ENCODE results near the gene ZNF76.

ZNF76 gene

DNA sequence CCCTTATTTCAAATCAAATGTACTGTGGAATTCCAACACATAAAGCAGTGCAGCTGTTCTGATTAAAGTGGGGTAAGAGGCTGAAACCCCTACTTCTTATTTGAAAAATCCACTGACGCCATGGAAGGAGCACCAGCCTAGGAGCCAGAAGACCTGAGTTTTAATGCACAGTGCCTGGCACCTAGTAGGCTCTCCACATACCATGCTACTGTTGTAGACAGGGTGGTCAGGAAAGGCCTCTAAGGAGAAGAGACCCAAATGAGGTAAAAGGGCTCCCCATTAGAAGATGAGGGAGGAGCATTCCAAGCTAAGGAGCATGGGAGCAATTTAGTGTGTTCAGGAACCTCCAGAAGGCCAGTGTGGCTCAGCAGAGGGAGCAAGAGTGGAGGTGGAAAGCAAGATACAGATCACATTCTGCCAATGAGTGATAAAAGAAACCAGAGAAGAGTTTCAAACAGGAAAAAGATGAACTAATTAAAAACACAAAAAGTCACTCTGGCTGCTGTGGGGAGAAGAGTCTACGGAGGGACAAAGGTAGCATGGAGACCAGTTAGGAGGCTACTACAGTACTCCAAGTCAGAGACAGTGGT, 11.8 kb upstream of the ZNF76 start:
- no peak overlapping the region for H3K27ac Mint-ChIP-seq
- peaks cover 5% of the 10 kb centered on the region for H3K4me1 Mint-ChIP-seq (ENCODE audit: low read depth)
- H3K9me3 Mint-ChIP-seq (ENCODE audit: low read depth): no peaks in the 10 kb centered on the region
- no peaks in the 10 kb centered on the region for H3K27me3 Mint-ChIP-seq
- H3K36me3 Mint-ChIP-seq: peaks cover 7% of the 10 kb centered on the region
- H3K4me3 Mint-ChIP-seq: no peak overlapping the region

- Mint-ChIP-seq H3K27ac (no peak overlapping the region), H3K9me3 (ENCODE audit: low read depth) (no peaks in the 10 kb centered on the region), H3K27me3 (no peaks in the 10 kb centered on the region), H3K4me3 (no peak overlapping the region), H3K4me1 (ENCODE audit: low read depth) (peaks cover 5% of the 10 kb centered on the region), H3K36me3 (peaks cover 10% of the 10 kb centered on the region)
Observed at GRCh38 chr6:35248300-35248699, 11.2 kb upstream of the ZNF76 start.

DNA sequence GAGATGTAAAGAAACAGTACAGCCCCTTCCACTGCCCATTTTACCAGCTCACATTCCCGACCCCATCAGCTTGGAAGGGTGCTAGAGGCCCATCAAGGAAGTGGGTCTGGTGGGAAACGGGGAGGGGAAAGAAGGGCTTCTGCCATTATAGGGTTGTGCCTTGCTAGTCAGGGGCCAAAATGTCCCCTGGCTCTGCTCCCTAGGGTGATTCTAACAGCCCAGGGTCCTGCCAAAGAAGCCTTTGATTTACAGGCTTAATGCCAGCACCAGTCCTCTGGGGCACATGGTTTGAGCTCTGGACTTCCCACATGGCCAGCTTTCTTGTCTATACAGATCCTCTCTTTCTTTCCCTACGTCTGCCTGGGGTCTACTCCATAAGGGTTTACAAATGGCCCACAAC, 10.6 kb upstream of the ZNF76 start:
- H3K36me3 Mint-ChIP-seq: peaks cover 10% of the 10 kb centered on the region
- no peaks in the 10 kb centered on the region for H3K9me3 Mint-ChIP-seq (ENCODE audit: low read depth)
- no peaks in the 10 kb centered on the region for H3K27me3 Mint-ChIP-seq
- no peak overlapping the region for H3K27ac Mint-ChIP-seq
- no peak overlapping the region for H3K4me3 Mint-ChIP-seq
- peaks cover 5% of the 10 kb centered on the region for H3K4me1 Mint-ChIP-seq (ENCODE audit: low read depth)

GRCh38 chr6:35251949-35252348, 7.6 kb upstream of the ZNF76 start:
- Mint-ChIP-seq H3K27me3 (no peaks in the 10 kb centered on the region), H3K27ac (no peak overlapping the region)

GRCh38 chr6:35253249-35253648, 6.3 kb upstream of the ZNF76 start:
- Mint-ChIP-seq H3K36me3 (peaks cover 5% of the 10 kb centered on the region), H3K4me1 (ENCODE audit: low read depth) (peaks cover 7% of the 10 kb centered on the region), H3K9me3 (ENCODE audit: low read depth) (no peaks in the 10 kb centered on the region), H3K27ac (no peak overlapping the region), H3K4me3 (no peak overlapping the region), H3K27me3 (no peaks in the 10 kb centered on the region)

More at GRCh38 chr6:35251949-35252348, 7.6 kb upstream of the ZNF76 start:
- Mint-ChIP-seq H3K4me3 (no peak overlapping the region), H3K4me1 (ENCODE audit: low read depth) (peaks cover 7% of the 10 kb centered on the region), H3K36me3 (peaks cover 5% of the 10 kb centered on the region), H3K9me3 (ENCODE audit: low read depth) (no peaks in the 10 kb centered on the region)

DNA sequence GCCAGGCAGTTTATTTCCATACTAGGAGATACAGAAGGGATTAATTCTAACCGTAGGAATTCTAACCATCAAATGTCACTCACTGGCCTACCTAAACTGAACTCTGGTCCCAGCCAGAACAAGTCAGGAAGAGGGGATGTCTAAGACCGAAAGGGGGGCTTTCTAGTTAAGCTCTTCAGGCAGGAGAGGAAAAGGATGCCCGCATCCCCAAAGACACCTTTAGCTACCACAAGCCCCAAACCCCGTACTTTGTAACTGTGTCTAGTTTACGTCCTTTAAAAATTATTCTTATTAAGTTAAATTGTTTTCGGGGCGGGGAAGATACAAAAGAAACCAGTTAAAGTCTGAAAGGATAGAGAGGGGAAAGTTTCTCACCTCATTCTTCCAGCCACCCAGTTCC, 1.2 kb upstream of the ZNF76 start:
- no peaks in the 10 kb centered on the region for H3K27me3 Mint-ChIP-seq
- H3K4me3 Mint-ChIP-seq: peak overlapping the region; percentile 97
- no peaks in the 10 kb centered on the region for H3K36me3 Mint-ChIP-seq
- H3K9me3 Mint-ChIP-seq (ENCODE audit: low read depth): no peaks in the 10 kb centered on the region
- H3K27ac Mint-ChIP-seq: peak overlapping the region; percentile 91
- H3K4me1 Mint-ChIP-seq (ENCODE audit: low read depth): peaks cover 45% of the 10 kb centered on the region

DNA sequence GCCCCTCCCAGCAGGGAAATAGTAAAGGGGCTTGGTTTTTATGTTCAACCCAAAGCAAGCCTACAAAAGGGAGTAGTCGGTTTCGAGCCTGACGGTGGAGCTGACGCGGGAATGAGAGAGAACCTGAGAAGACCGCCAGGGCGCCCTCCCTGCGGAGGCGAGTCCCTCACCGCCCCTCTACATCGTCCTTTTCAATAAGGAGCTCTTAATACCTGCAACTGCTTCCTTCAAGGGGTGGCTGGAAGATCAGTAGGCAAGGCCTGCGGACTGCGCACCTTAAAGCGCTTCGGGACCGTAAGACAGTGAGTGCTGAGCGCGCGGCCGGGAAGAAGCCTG, 709 bp upstream of the ZNF76 start:
- Mint-ChIP-seq H3K27ac (peak overlapping the region; percentile 91), H3K4me3 (peak overlapping the region; percentile 97), H3K9me3 (ENCODE audit: low read depth) (no peaks in the 10 kb centered on the region), H3K4me1 (ENCODE audit: low read depth) (peaks cover 49% of the 10 kb centered on the region), H3K27me3 (no peaks in the 10 kb centered on the region), H3K36me3 (no peaks in the 10 kb centered on the region)

DNA sequence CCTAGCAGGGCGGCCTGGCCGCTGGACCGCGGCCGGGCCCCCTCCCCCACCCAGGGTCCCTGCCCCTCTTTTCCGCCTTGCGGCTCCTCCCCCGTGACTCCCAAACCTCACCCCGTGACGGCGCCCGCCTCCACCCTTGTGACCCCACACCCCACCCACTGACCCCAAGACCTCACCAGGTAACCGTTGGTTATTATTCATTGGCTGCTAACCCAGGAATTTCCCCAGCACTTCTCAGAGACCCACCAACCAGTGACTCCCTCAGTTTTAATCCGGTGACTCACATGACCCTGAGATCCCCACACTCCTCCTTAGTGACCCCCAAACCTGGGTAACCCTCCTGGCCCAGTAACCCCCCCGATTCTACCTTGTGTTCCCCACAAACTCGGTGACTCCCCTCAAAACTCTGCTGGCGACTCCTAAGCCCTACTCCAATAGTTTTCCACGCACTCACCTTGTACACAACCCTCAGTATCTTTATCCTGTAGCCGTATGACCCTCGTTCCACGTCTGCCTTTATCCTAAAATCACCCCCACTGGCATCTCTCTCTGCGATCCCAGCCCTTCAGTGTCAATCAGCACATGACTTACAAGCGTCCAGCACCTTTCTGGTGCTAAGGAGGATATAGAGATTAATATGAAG, 534 bp downstream of the ZNF76 start:
- Mint-ChIP-seq H3K27ac (peak overlapping the region; percentile 97), H3K4me3 (peak overlapping the region; percentile 94), H3K9me3 (ENCODE audit: low read depth) (no peaks in the 10 kb centered on the region), H3K36me3 (no peaks in the 10 kb centered on the region), H3K27me3 (no peaks in the 10 kb centered on the region), H3K4me1 (ENCODE audit: low read depth) (peaks cover 57% of the 10 kb centered on the region)

- Mint-ChIP-seq H3K4me3 (peak overlapping the region; percentile 94), H3K36me3 (peaks cover 2% of the 10 kb centered on the region), H3K4me1 (ENCODE audit: low read depth) (peaks cover 61% of the 10 kb centered on the region), H3K27me3 (no peaks in the 10 kb centered on the region), H3K9me3 (ENCODE audit: low read depth) (no peaks in the 10 kb centered on the region), H3K27ac (peak overlapping the region; percentile 97)
Observed at GRCh38 chr6:35260591-35261570, 1.3 kb downstream of the ZNF76 start.

GRCh38 chr6:35262596-35262995, 3.1 kb downstream of the ZNF76 start:
- Mint-ChIP-seq H3K36me3 (peaks cover 4% of the 10 kb centered on the region), H3K9me3 (ENCODE audit: low read depth) (no peaks in the 10 kb centered on the region), H3K4me1 (ENCODE audit: low read depth) (peaks cover 63% of the 10 kb centered on the region), H3K27ac (peak overlapping the region; percentile 25), H3K27me3 (no peaks in the 10 kb centered on the region), H3K4me3 (no peak overlapping the region)

GRCh38 chr6:35264550-35265274, 5.2 kb downstream of the ZNF76 start:
- Mint-ChIP-seq H3K4me3 (no peak overlapping the region), H3K36me3 (peaks cover 7% of the 10 kb centered on the region), H3K27me3 (no peaks in the 10 kb centered on the region), H3K27ac (peak overlapping the region; percentile 24), H3K4me1 (ENCODE audit: low read depth) (peaks cover 61% of the 10 kb centered on the region), H3K9me3 (ENCODE audit: low read depth) (no peaks in the 10 kb centered on the region)

DNA sequence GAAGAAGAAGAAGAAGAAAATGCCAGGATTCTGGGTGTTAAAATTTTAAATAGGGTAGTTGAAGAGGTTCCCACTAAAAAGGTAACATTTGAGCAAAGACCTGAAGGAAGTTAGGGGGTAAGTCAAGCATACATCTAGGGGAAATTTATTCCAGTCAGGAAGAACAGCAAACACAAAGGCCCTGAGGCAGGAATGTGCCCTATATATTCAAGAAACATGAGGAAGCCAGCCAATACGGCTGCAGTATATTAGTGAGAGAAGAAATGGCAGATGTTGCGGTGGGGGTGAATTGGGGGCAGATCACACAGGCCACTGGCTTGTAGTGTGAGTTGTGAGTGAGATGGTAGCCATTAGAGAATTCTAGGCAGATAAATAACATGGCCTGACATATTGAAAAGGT, 6.0 kb downstream of the ZNF76 start:
- Mint-ChIP-seq H3K4me3 (no peak overlapping the region), H3K27ac (peak overlapping the region; percentile 0), H3K27me3 (no peaks in the 10 kb centered on the region), H3K9me3 (ENCODE audit: low read depth) (no peaks in the 10 kb centered on the region), H3K36me3 (peaks cover 8% of the 10 kb centered on the region), H3K4me1 (ENCODE audit: low read depth) (peaks cover 55% of the 10 kb centered on the region)

DNA sequence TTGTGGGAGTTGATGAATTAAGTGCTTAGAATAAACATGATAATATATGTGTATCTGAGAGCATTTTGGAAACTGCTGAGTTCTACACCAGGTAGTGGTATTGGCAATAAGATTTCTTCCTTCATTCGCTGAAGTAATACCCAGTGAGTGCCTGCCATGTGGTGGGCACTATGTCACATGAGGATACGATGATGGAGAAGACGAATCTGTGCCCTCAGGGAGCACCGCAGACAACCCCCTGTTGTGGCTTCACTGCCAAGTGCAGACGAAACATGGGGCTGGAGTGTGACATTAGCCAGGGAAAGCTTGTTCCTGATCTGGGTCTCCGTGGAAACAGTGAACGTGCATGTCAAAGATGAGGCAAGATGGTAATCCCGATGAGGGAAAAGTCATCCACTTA, 7.9 kb downstream of the ZNF76 start:
- H3K27ac Mint-ChIP-seq: no peak overlapping the region
- peaks cover 37% of the 10 kb centered on the region for H3K4me1 Mint-ChIP-seq (ENCODE audit: low read depth)
- H3K4me3 Mint-ChIP-seq: no peak overlapping the region
- H3K9me3 Mint-ChIP-seq (ENCODE audit: low read depth): no peaks in the 10 kb centered on the region
- no peaks in the 10 kb centered on the region for H3K27me3 Mint-ChIP-seq
- peaks cover 10% of the 10 kb centered on the region for H3K36me3 Mint-ChIP-seq

DNA sequence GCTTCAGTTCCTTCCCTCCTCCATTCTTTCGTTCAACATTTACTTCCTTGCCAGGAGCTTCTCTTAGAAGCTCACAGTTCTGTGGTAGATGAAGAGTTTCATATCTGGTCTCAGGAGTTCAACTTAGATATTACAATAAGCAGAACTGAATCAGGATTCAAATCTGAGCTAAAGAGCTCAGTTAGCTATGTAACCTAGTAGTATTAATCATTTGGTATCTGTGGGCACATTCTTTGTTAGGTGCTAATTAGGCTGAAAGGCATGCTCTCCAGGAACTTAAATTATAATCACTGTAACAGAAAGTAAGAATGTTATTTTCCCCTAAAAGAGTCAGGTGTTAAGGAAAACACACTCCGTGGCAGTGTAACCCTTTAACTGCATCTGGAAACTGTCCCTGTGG, 8.4 kb downstream of the ZNF76 start:
- H3K4me3 Mint-ChIP-seq: no peak overlapping the region
- no peaks in the 10 kb centered on the region for H3K9me3 Mint-ChIP-seq (ENCODE audit: low read depth)
- peaks cover 33% of the 10 kb centered on the region for H3K4me1 Mint-ChIP-seq (ENCODE audit: low read depth)
- H3K27ac Mint-ChIP-seq: peak overlapping the region; percentile 24
- no peaks in the 10 kb centered on the region for H3K27me3 Mint-ChIP-seq
- H3K36me3 Mint-ChIP-seq: peaks cover 10% of the 10 kb centered on the region

GRCh38 chr6:35272005-35272404, 12.5 kb downstream of the ZNF76 start:
- no peak overlapping the region for H3K4me3 Mint-ChIP-seq
- peaks cover 8% of the 10 kb centered on the region for H3K36me3 Mint-ChIP-seq
- H3K9me3 Mint-ChIP-seq (ENCODE audit: low read depth): no peaks in the 10 kb centered on the region
- H3K27me3 Mint-ChIP-seq: no peaks in the 10 kb centered on the region
- H3K4me1 Mint-ChIP-seq (ENCODE audit: low read depth): peaks cover 14% of the 10 kb centered on the region
- no peak overlapping the region for H3K27ac Mint-ChIP-seq
